HCEC 1CT (cell line): Measurements from ENCODE around the gene SRGAP2B.
"Not testable (repeated sequence)": the region's sequence is repeated elsewhere in the genome, so short reads cannot be mapped to it uniquely, and the experiment has no call there.

Source experiments
- DNase-seq: peaks from one replicate; pipeline ENCODE4 v3.0.0-alpha.2; 2017

SRGAP2B gene

GRCh38 chr1:145082483-145083255, 12.5 kb downstream of the SRGAP2B start:
- DNase-seq, result not testable (repeated sequence)

GRCh38 chr1:145080193-145080592, 14.9 kb downstream of the SRGAP2B start:
- not testable (repeated sequence) for DNase-seq

- not testable (repeated sequence) for DNase-seq
Observed at GRCh38 chr1:145079737-145080136, 15.4 kb downstream of the SRGAP2B start.

GRCh38 chr1:145078787-145079370, 16.2 kb downstream of the SRGAP2B start:
- not testable (repeated sequence) for DNase-seq

GRCh38 chr1:145077872-145078786, 17.0 kb downstream of the SRGAP2B start:
- DNase-seq, result not testable (repeated sequence)

GRCh38 chr1:145076877-145077276, 18.3 kb downstream of the SRGAP2B start:
- not testable (repeated sequence) for DNase-seq

- DNase-seq, result not testable (repeated sequence)
Observed at GRCh38 chr1:145074021-145074559, 21.0 kb downstream of the SRGAP2B start.

- not testable (repeated sequence) for DNase-seq
Observed at GRCh38 chr1:145071569-145071968, 23.6 kb downstream of the SRGAP2B start.

- DNase-seq, result not testable (repeated sequence)
Observed at GRCh38 chr1:145066486-145066885, 28.6 kb downstream of the SRGAP2B start.

GRCh38 chr1:145065194-145065826, 29.8 kb downstream of the SRGAP2B start:
- DNase-seq, result not testable (repeated sequence)

GRCh38 chr1:145063941-145064648, 31.0 kb downstream of the SRGAP2B start:
- not testable (repeated sequence) for DNase-seq

GRCh38 chr1:145063285-145063684, 31.8 kb downstream of the SRGAP2B start:
- not testable (repeated sequence) for DNase-seq

GRCh38 chr1:145058184-145058583, 36.9 kb downstream of the SRGAP2B start:
- DNase-seq, result not testable (repeated sequence)

GRCh38 chr1:145055217-145055760, 39.8 kb downstream of the SRGAP2B start:
- not testable (repeated sequence) for DNase-seq

GRCh38 chr1:145053428-145053827, 41.7 kb downstream of the SRGAP2B start:
- not testable (repeated sequence) for DNase-seq

- DNase-seq, result not testable (repeated sequence)
Observed at GRCh38 chr1:145052019-145052776, 42.9 kb downstream of the SRGAP2B start.

- DNase-seq, result not testable (repeated sequence)
Observed at GRCh38 chr1:145048181-145048856, 46.8 kb downstream of the SRGAP2B start.

- not testable (repeated sequence) for DNase-seq
Observed at GRCh38 chr1:145047553-145047952, 47.6 kb downstream of the SRGAP2B start.

GRCh38 chr1:145045571-145046273, 49.4 kb downstream of the SRGAP2B start:
- not testable (repeated sequence) for DNase-seq
